WTC11 (cell line): Measurements from ENCODE around the gene BUD13. TPM values are rescaled to one million over a fixed set of nuclear protein-coding genes. Genes with fewer than 3 reads are reported as not detected.

ENCODE experiments used
- ATAC-seq: fragments of 200-7000 bp; cut with Tn5 transposase; 2 replicates; pipeline ENCODE4 v1.10.0; 2021; ENCODE audit warnings: mild to moderate bottlenecking, moderate library complexity
- CTCF ChIA-PET: fragments of 300-600 bp; sonication (Branson Sonifier 250); formaldehyde crosslinking; loops from one replicate; lab custom pipeline; 2021; ENCODE audit warnings: antibody characterized with exemption; lab: Charles Lee
- POLR2A ChIA-PET: fragments of 350-600 bp; sonication (Branson Sonifier 250); formaldehyde crosslinking; loops from one replicate; lab custom pipeline; 2021; ENCODE audit warnings: antibody characterized with exemption; lab: Charles Lee
- DNase-seq: peaks from one replicate; pipeline ENCODE4 v3.0.0; 2021; ENCODE audit warnings: low spot score
- H3K27ac Mint-ChIP-seq: 2 replicates; pipeline ENCODE4 v1.8.0; 2021; ENCODE audit warnings: mixed read lengths
- H3K27me3 Mint-ChIP-seq: 2 replicates; pipeline ENCODE4 v1.8.0; 2021; ENCODE audit warnings: low read depth, mild to moderate bottlenecking, moderate library complexity, mixed read lengths
- H3K36me3 Mint-ChIP-seq: 2 replicates; pipeline ENCODE4 v1.8.0; 2021; ENCODE audit warnings: mixed read lengths
- H3K4me1 Mint-ChIP-seq: 2 replicates; pipeline ENCODE4 v1.8.0; 2022; ENCODE audit warnings: mixed read lengths
- H3K4me3 Mint-ChIP-seq: 2 replicates; pipeline ENCODE4 v1.8.0; 2021; ENCODE audit warnings: mild to moderate bottlenecking, moderate library complexity, mixed read lengths
- H3K9me3 Mint-ChIP-seq: 2 replicates; pipeline ENCODE4 v1.8.0; 2021; ENCODE audit warnings: mixed read lengths
- ATF3 ChIP-seq: sonication (generic); formaldehyde crosslinking; conservative IDR thresholded peaks from 2 replicates; pipeline ENCODE4 v1.8.1; 2022; ENCODE audit warnings: mild to moderate bottlenecking, missing genetic modification reagents
- CREB1 ChIP-seq: sonication (generic); formaldehyde crosslinking; IDR thresholded peaks from 2 replicates; pipeline ENCODE4 v1.8.0; 2023; ENCODE audit warnings: mild to moderate bottlenecking, missing genetic modification reagents
- CREM ChIP-seq: sonication (generic); formaldehyde crosslinking; IDR thresholded peaks from 2 replicates; pipeline ENCODE4 v1.8.1; 2022; ENCODE audit warnings: mild to moderate bottlenecking, missing genetic modification reagents, moderate library complexity
- ERG ChIP-seq: fragments of 250-450 bp; sonication (Bioruptor Pico); IDR thresholded peaks from 2 replicates; pipeline ENCODE4 v1.8.0; 2021; ENCODE audit warnings: mild to moderate bottlenecking
- ESRRA ChIP-seq: sonication (generic); formaldehyde crosslinking; IDR thresholded peaks from 2 replicates; pipeline ENCODE4 v1.8.1; 2022; ENCODE audit warnings: mild to moderate bottlenecking, missing genetic modification reagents, borderline replicate concordance
- FOXK1 ChIP-seq: sonication (generic); formaldehyde crosslinking; IDR thresholded peaks from 2 replicates; pipeline ENCODE4 v1.8.0; 2022; ENCODE audit warnings: mild to moderate bottlenecking, moderate library complexity, missing genetic modification reagents
- GABPB1 ChIP-seq: sonication (generic); formaldehyde crosslinking; IDR thresholded peaks from 2 replicates; pipeline ENCODE4 v1.8.1; 2023; ENCODE audit warnings: mild to moderate bottlenecking, missing genetic modification reagents
- HMGA2 ChIP-seq: fragments of 250-450 bp; sonication (Bioruptor Pico); IDR thresholded peaks from 2 replicates; pipeline ENCODE4 v1.4.0; 2021; ENCODE audit warnings: mild to moderate bottlenecking, moderate library complexity
- IRF2 ChIP-seq: sonication (generic); formaldehyde crosslinking; IDR thresholded peaks from 2 replicates; pipeline ENCODE4 v1.8.0; 2022; ENCODE audit warnings: low read depth, missing genetic modification reagents, borderline replicate concordance
- JAZF1 ChIP-seq: fragments of 250-450 bp; sonication (Bioruptor Pico); IDR thresholded peaks from 2 replicates; pipeline ENCODE4 v1.9.0; 2021; ENCODE audit warnings: moderate library complexity, mild to moderate bottlenecking, inconsistent platforms
- MYBL2 ChIP-seq: sonication (generic); formaldehyde crosslinking; IDR thresholded peaks from 2 replicates; pipeline ENCODE4 v1.8.1; 2023; ENCODE audit warnings: mild to moderate bottlenecking, moderate library complexity, missing genetic modification reagents
- NR3C1 ChIP-seq: sonication (generic); formaldehyde crosslinking; conservative IDR thresholded peaks from 2 replicates; pipeline ENCODE4 v1.8.1; 2023; ENCODE audit warnings: low read depth, mild to moderate bottlenecking, missing genetic modification reagents
- SMAD4 ChIP-seq: sonication (generic); formaldehyde crosslinking; IDR thresholded peaks from 2 replicates; pipeline ENCODE4 v1.8.0; 2022; ENCODE audit warnings: mild to moderate bottlenecking, missing genetic modification reagents
- TCF7 ChIP-seq: sonication (generic); formaldehyde crosslinking; IDR thresholded peaks from 2 replicates; pipeline ENCODE4 v1.8.0; 2022; ENCODE audit warnings: mild to moderate bottlenecking, low read depth, missing genetic modification reagents, moderate library complexity
- TP53 ChIP-seq: sonication (generic); formaldehyde crosslinking; IDR thresholded peaks from 2 replicates; pipeline ENCODE4 v1.8.1; 2023; ENCODE audit warnings: mild to moderate bottlenecking, missing genetic modification reagents
- USF2 ChIP-seq: sonication (generic); formaldehyde crosslinking; IDR thresholded peaks from 2 replicates; pipeline ENCODE4 v1.8.1; 2023; ENCODE audit warnings: mild to moderate bottlenecking, missing genetic modification reagents, moderate library complexity
- ZNF121 ChIP-seq: sonication (generic); formaldehyde crosslinking; IDR thresholded peaks from 2 replicates; pipeline ENCODE4 v1.8.0; 2023; ENCODE audit warnings: missing genetic modification reagents
- ZNF138 ChIP-seq: sonication (generic); formaldehyde crosslinking; conservative IDR thresholded peaks from 2 replicates; pipeline ENCODE4 v1.8.1; 2022; ENCODE audit warnings: mild to moderate bottlenecking, moderate library complexity, missing genetic modification reagents
- ZNF219 ChIP-seq: sonication (generic); formaldehyde crosslinking; IDR thresholded peaks from 2 replicates; pipeline ENCODE4 v1.8.0; 2023; ENCODE audit warnings: missing genetic modification reagents, mild to moderate bottlenecking, borderline replicate concordance
- ZNF263 ChIP-seq: sonication (generic); formaldehyde crosslinking; IDR thresholded peaks from 2 replicates; pipeline ENCODE4 v1.8.1; 2022; ENCODE audit warnings: low read depth, mild to moderate bottlenecking, moderate library complexity, missing genetic modification reagents
- ZNF281 ChIP-seq: sonication (generic); formaldehyde crosslinking; IDR thresholded peaks from 2 replicates; pipeline ENCODE4 v1.8.0; 2023; ENCODE audit warnings: mild to moderate bottlenecking, missing genetic modification reagents
- ZNF317 ChIP-seq: sonication (generic); formaldehyde crosslinking; IDR thresholded peaks from 2 replicates; pipeline ENCODE4 v1.8.1; 2023; ENCODE audit warnings: low read depth, mild to moderate bottlenecking, moderate library complexity, missing genetic modification reagents, borderline replicate concordance
- ZNF396 ChIP-seq: fragments of 250-450 bp; sonication (Bioruptor Pico); IDR thresholded peaks from 2 replicates; pipeline ENCODE4 v1.8.0; 2021; ENCODE audit warnings: mild to moderate bottlenecking, moderate library complexity, borderline replicate concordance
- ZNF425 ChIP-seq: fragments of 250-450 bp; sonication (Bioruptor Pico); conservative IDR thresholded peaks from 2 replicates; pipeline ENCODE4 v1.9.0; 2021; ENCODE audit warnings: mild to moderate bottlenecking
- total RNA-seq: library from RNA; stranded (reverse); gene quantifications from 3 replicates; pipeline ENCODE4 v1.2.3, GENCODE V29; 2021

Gene BUD13
- total RNA-seq, 1 experiment from 2014 or later = 20.7 TPM

GRCh38 chr11:116715383-116715782 is 57.4 kb downstream of the BUD13 start:
- Mint-ChIP-seq H3K36me3 (no peaks in the 10 kb centered on the region), H3K4me1 (peaks cover 15% of the 10 kb centered on the region), H3K27ac (no peak overlapping the region), H3K4me3 (no peak overlapping the region), H3K27me3 (peaks cover 9% of the 10 kb centered on the region), H3K9me3 (no peaks in the 10 kb centered on the region)
- CTCF ChIA-PET = interaction anchor here (0.5 to 7.9 kb wide), 9 partner anchors 9 to 28 kb away, joined by 3 to 55 read pairs (median 5); no protein-coding TSS in a partner anchor
- POLR2A ChIA-PET = no interaction called here
- ATAC-seq (peak; percentile 83), DNase-seq (peak; percentile 48)
- TF ChIP-seq HMGA2 (CRISPR knock-in tag) (no peak), MYBL2 (CRISPR knock-in tag) (no peak), CREM (CRISPR knock-in tag) (no peak), ERG (CRISPR knock-in tag) (no peak), JAZF1 (no peak), TCF7 (CRISPR knock-in tag) (no peak), ZNF281 (CRISPR knock-in tag) (no peak), IRF2 (CRISPR knock-in tag) (no peak), ZNF121 (CRISPR knock-in tag) (no peak), NR3C1 (CRISPR knock-in tag) (no peak), SMAD4 (CRISPR knock-in tag) (no peak)

GRCh38 chr11:116714902-116715301 is 57.9 kb downstream of the BUD13 start:
- DNase-seq = no peak
- TF ChIP-seq FOXK1 (no peak), ZNF317 (CRISPR knock-in tag) (no peak), HMGA2 (CRISPR knock-in tag) (no peak), ATF3 (CRISPR knock-in tag) (no peak), ZNF425 (no peak)
- CTCF ChIA-PET = interaction anchor here (0.7 to 7.9 kb wide), 11 partner anchors 9 to 1740 kb away, joined by 3 to 55 read pairs (median 4); partner anchors contain the start of gene APOA5
- H3K4me3 Mint-ChIP-seq = no peak overlapping the region
- ATAC-seq = peak; percentile 25
- H3K9me3 Mint-ChIP-seq = no peaks in the 10 kb centered on the region
- POLR2A ChIA-PET = no interaction called here
- H3K27me3 Mint-ChIP-seq = peaks cover 9% of the 10 kb centered on the region
- no peaks in the 10 kb centered on the region for H3K36me3 Mint-ChIP-seq
- H3K27ac Mint-ChIP-seq = no peak overlapping the region
- peaks cover 20% of the 10 kb centered on the region for H3K4me1 Mint-ChIP-seq

GRCh38 chr11:116712428-116712827 is 60.4 kb downstream of the BUD13 start:
- H3K4me3 Mint-ChIP-seq = no peak overlapping the region
- H3K9me3 Mint-ChIP-seq = no peaks in the 10 kb centered on the region
- ChIA-PET CTCF (interaction anchor here (0.6 to 7.9 kb wide), 4 partner anchors 9 to 1945 kb away, joined by 3 to 55 read pairs (median 4); no protein-coding TSS in a partner anchor), POLR2A (no interaction called here)
- no peaks in the 10 kb centered on the region for H3K36me3 Mint-ChIP-seq
- DNase-seq (no peak), ATAC-seq (no peak)
- peaks cover 30% of the 10 kb centered on the region for H3K4me1 Mint-ChIP-seq
- no peak overlapping the region; the same call in 1 of the 2 replicates for H3K27ac Mint-ChIP-seq
- H3K27me3 Mint-ChIP-seq = peaks cover 17% of the 10 kb centered on the region
- TF ChIP-seq TP53 (CRISPR knock-in tag) = no peak
- no peak for TF ChIP-seq ESRRA (CRISPR knock-in tag)
- TF ChIP-seq ZNF396 = no peak
- no peak for TF ChIP-seq USF2 (CRISPR knock-in tag)
- TF ChIP-seq ZNF219 (CRISPR knock-in tag) = no peak
- TF ChIP-seq TCF7 (CRISPR knock-in tag) = no peak
- TF ChIP-seq ZNF263 (CRISPR knock-in tag) = no peak
- TF ChIP-seq ZNF138 (CRISPR knock-in tag) = no peak
- TF ChIP-seq GABPB1 = no peak
- TF ChIP-seq CREB1 = no peak
